Stimulated activated CD4-positive, alpha-beta T cell treated with anti-CD3 and anti-CD28 coated beads, Interleukin-4, amount 100 ng/mL, for 24 hours (primary cell): ENCODE results near the gene PRKCG.

Experiments
- DNase-seq: peaks from one replicate; pipeline ENCODE4 v3.0.0-alpha.2; 2020

Gene PRKCG

DNA sequence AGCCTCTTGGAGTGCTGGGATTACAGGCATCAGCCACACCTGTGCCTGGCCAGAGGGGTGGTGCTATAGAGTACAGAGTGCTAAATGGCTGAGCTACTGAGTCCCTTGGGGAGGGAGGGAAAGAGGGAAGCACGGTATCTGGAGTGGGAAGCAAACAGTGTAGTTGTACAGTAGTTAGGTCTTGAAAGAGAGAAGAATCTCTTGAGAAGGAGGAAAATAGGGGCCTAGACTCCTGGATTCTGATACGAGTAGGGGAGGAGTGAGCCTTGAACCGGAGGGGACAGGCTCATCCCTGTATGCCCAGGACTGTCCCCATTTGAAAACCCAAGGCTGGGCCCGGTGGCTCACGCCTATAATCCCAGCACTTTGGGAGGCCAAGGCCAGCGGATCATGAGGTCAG is 9.2 kb upstream of the PRKCG start:
- no peak for DNase-seq

DNA sequence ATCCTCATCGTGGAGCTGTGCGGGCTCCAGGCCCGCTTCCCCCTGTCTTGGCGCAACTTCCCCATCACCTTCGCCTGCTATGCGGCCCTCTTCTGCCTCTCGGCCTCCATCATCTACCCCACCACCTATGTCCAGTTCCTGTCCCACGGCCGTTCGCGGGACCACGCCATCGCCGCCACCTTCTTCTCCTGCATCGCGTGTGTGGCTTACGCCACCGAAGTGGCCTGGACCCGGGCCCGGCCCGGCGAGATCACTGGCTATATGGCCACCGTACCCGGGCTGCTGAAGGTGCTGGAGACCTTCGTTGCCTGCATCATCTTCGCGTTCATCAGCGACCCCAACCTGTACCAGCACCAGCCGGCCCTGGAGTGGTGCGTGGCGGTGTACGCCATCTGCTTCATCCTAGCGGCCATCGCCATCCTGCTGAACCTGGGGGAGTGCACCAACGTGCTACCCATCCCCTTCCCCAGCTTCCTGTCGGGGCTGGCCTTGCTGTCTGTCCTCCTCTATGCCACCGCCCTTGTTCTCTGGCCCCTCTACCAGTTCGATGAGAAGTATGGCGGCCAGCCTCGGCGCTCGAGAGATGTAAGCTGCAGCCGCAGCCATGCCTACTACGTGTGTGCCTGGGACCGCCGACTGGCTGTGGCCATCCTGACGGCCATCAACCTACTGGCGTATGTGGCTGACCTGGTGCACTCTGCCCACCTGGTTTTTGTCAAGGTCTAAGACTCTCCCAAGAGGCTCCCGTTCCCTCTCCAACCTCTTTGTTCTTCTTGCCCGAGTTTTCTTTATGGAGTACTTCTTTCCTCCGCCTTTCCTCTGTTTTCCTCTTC is 8.0 kb upstream of the PRKCG start:
- DNase-seq = no peak

- no peak for DNase-seq
Measured at GRCh38 chr19:53874606-53874990, 7.4 kb upstream of the PRKCG start.

GRCh38 chr19:53875602-53876325 is 6.2 kb upstream of the PRKCG start:
- no peak for DNase-seq

GRCh38 chr19:53876651-53877224 is 5.3 kb upstream of the PRKCG start:
- no peak for DNase-seq

DNA sequence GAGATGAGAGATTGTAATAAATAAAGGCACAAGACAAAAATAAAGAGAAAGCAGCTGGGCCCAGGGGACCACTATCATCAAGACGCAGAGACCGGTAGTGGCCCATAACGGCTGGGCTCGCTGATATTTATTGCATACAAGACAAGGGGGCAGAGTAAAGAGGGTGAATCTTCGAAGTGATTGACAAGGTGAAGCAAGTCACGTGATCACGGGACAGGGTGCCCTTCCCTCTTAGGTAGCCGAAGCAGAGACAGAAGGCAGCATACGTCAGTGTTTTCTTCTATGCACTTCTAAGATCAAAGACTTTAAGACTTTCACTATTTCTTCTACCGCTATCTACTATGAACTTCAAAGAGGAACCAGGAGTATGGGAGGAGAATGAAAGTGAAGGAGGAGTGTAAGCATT is 4.6 kb upstream of the PRKCG start:
- DNase-seq = no peak

DNA sequence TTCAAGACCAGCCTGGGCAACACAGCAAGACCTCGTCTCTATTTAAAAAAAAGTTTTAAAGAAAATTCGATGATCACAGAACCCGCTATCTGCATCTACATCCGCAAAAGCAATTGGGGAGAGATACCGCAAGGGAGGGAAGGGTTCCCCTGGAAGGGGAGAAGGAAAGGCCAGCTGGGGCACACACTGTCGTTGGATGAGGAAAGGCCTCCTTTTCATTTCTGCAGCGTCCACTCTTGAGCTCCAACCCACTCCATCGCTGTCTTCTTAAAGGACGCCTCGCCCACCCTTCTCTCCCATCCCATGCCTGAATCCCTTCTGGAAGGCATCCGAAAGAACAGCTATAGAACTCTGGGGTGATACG is 3.2 kb upstream of the PRKCG start:
- no peak for DNase-seq

DNA sequence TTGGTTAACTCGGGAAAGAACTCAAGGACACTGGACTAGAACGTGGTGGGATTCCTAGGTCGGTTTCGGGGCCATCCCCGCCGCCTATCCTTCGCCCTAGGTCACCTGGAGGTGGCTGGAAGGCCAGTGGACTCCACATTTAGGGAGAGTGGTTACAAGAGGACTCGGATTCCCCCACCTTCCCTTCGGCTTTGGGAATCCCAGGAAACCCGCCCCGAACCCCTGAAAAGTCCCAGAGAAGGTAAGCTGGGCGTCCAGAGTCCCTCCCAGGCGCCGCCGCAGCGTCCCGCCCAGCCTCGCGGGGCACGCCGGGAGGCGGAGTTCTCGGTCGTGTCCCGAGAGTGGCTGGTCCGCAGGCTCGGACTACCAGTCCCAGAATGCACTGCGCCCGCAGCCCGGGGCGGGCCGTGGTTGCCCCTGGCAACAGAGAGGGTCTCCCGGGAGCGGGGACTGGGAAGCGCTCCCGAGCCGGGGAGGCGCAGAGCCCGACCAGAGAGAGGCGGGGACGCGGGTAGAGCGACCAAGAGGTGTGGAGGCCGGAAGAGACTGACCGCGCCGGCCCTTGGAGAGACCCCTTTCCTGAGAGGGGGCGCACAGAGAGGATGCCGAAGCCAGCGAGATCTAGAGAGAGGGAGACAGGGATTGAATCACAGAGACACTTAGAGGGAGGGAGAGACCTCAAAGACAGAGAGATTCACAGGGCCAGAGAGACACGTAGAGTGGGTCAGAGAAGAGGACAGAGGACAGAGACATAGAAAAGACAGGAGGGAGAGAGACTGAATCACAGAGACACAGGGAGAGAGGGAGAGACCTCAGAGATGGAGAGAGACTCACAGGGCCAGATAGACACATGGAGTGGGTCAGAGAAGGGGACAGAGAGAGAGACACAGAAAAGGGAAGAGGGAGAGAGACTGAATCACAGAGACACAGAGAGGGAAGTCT is 2.6 kb upstream of the PRKCG start:
- peak; percentile 77 for DNase-seq

DNA sequence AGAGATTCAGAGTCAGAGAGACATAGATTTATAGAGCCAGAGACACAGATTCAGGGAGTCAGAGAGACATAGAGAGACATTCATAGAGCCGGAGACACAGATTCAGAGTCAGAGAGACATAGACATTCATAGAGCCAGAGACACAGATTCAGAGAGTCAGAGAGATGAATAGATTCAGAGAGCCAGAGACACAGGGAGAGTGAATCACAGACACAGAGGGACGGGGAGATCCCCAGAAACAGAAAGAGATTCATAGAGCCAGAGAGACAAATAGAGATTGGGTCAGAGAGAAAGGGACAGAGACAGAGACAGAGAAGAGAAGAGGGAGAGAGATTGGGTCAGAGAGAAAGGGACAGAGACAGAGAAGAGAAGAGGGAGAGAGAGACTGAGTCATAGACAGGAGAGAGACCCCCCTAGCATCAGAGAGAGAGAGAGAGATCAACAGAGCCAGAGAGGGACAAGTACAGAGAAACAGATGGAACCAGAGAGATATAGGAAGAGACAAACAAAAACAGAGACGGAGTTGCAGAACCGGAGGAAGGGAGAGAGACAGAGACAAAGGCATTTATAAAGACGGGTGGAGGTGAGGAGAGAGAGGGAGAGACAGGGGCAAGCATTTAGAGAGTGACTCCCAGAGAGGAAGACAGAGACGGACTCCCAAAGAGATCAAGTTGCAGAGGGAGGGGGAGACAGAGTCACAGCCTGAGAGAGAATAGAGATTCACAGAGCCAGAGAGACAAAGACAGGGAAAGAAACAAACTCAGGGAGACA is 1.1 kb upstream of the PRKCG start:
- no peak for DNase-seq

GRCh38 chr19:53882391-53883050 is 524 bp downstream of the PRKCG start:
- DNase-seq = no peak

GRCh38 chr19:53883231-53883661 is 1.2 kb downstream of the PRKCG start:
- DNase-seq = no peak

- no peak for DNase-seq
Measured at GRCh38 chr19:53883741-53884140, 1.7 kb downstream of the PRKCG start.

GRCh38 chr19:53884256-53884655 is 2.3 kb downstream of the PRKCG start:
- no peak for DNase-seq

GRCh38 chr19:53885036-53885435 is 3.0 kb downstream of the PRKCG start:
- DNase-seq = no peak

DNA sequence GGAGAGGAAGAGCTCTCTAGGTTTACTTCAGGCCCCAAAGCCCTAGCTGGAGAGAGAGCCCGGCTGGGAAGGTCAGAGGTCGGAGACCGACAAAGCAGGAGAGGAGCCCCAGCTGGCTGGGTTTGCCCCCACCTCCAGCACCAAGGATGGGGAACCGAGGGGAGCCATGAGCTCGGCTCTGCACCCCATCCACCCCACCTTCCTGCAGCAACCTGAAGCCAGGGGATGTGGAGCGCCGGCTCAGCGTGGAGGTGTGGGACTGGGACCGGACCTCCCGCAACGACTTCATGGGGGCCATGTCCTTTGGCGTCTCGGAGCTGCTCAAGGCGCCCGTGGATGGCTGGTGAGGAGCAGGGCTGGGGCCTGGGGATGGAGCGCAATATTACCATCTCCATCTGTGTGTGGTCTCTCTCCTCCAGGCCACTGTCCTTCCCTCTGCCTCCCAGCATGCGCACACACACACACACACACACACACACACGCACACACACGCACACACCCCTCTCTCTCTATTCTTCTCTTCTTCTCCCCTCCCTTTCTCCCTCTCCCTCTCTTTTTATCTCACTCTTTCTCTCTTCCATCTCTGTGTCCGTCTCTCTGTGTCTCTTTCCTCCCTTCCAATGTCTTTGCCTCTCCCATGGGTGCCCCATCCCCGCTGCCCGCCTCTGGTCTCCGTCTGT is 10.4 kb downstream of the PRKCG start:
- DNase-seq = no peak

DNA sequence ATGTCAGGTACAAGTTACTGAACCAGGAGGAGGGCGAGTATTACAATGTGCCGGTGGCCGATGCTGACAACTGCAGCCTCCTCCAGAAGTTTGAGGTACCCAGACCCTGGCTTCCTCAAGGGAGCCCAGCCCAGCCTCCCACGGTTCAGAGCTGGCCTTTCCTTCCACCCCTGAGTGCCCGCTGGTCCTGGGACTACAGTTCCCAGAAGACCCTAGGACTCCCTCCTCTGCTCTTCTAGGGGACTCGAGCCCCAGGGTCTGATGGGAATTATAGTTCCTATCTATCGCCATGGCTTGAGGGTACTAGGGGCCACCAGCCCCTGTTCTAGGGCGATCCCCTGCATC is 11.0 kb downstream of the PRKCG start:
- DNase-seq = no peak

- DNase-seq = no peak
Measured at GRCh38 chr19:53894707-53895106, 12.7 kb downstream of the PRKCG start.

DNA sequence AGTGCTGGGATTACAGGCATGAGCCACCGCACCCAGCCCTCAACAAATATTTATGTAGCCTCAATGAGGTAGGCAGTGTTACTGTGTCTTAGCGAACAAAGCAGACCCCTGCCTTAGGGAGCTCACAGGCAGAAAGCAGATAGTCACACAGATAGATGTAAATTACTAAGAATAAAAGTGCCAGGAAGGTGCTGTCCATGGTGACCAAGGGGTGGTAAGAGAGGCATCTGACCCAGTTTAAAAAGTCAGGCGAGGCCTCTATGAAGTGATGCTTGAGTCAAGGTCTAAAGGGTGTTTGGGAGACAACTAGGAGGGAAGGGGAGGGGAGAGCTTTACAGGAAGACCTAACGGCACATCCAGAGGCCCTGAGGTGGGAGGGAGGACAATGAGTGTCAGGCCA is 14.7 kb downstream of the PRKCG start:
- DNase-seq = no peak

- DNase-seq = no peak
Measured at GRCh38 chr19:53897459-53897858, 15.5 kb downstream of the PRKCG start.

DNA sequence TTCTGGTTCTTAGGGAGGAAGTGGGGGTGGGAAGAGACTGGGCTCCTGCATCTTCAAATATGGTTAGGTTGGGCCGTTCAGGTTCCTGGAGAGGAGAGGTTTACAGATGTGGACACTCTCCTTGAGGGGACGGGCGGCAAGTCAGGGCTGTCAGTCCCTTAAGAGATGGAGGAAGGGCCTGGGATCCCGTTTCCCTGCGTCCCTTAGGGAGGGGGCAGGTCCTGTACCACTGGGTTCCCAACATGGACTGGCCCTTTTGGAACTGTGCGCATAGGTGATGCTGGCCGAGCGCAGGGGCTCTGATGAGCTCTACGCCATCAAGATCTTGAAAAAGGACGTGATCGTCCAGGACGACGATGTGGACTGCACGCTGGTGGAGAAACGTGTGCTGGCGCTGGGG is 16.2 kb downstream of the PRKCG start:
- no peak for DNase-seq
